ENCODE measurements around the gene HID1. TPM values are rescaled to one million over a fixed set of nuclear protein-coding genes. Genes with fewer than 3 reads are reported as not detected.

Gene HID1
- total and polyA plus RNA-seq, 2 of the 4 experiments (the other 2 are of a cell fraction): 0.18 to 1.7 TPM

DNA sequence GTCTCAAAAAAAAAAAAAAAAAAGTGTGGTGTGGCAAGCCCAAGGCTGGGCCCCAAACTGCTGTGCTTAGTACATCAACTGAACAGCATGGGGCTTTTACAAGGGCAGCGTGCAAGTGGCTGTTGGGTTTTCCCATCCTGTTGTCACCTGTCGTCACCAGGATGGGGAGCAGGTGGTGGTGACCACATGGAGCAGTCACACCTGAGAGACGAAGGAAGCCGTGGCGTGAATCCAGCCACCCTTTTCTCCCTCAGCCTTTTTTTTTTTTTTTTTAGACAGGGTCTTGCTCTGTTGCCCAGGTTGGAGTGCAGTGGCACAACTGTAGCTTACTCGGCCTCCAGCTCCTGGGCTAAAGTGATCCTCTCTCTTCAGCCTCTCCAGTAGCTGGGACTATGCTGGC, 35.8 kb upstream of the HID1 start:
- ATAC-seq (ENCODE audit: low read depth) (no peak), DNase-seq (no peak)
- no peak overlapping the region for H3K14ac ChIP-seq (replicated peaks; ENCODE audit: low read depth, low read length)
- no peak overlapping the region for H3K27ac ChIP-seq (ENCODE audit: insufficient read depth, low read length)
- no peak overlapping the region for H3K18ac ChIP-seq (ENCODE audit: low read depth, low read length)
- peaks cover 2% of the 10 kb centered on the region for H3K4me1 ChIP-seq (ENCODE audit: control insufficient read depth, insufficient read depth, low read length)
- no peak overlapping the region for H2BK5ac ChIP-seq (ENCODE audit: low read depth, low read length, poor library complexity, severe bottlenecking)
- H2AK9ac ChIP-seq (replicated peaks; ENCODE audit: low read depth, low read length, poor library complexity): no peak overlapping the region
- H3K9me3 ChIP-seq (ENCODE audit: control insufficient read depth, insufficient read depth, low read length): no peaks in the 10 kb centered on the region
- no peak overlapping the region for H2AFZ ChIP-seq (replicated peaks; ENCODE audit: low read length, poor library complexity)
- dilution Hi-C loops (cut with HindIII; ENCODE audit: low sequenced_read_pairs, unreplicated experiment): no loop called here
- H3K9ac ChIP-seq (ENCODE audit: low read depth, low read length): no peak overlapping the region
- H3K56ac ChIP-seq (ENCODE audit: extremely low read depth, insufficient read depth, low read length): no peak overlapping the region
- H2BK15ac ChIP-seq (ENCODE audit: low read depth, low read length): no peak overlapping the region
- H3K36me3 ChIP-seq (ENCODE audit: control insufficient read depth, insufficient read depth, low read length): peaks cover 19% of the 10 kb centered on the region; the same call in 1 of the 2 replicates
- no peak overlapping the region for H2AK5ac ChIP-seq (ENCODE audit: low read depth, low read length)
- H3K4me3 ChIP-seq (ENCODE audit: insufficient read depth, low read depth, low read length): no peak overlapping the region
- no CpG with 5 or more reads among the region's 6 CpGs for WGBS, 2 experiments (ENCODE audit: extremely low coverage in 2 of 2, insufficient read length in 1 of 2)
- in situ Hi-C loops (cut with MboI; ENCODE audit: low sequenced_read_pairs): no loop called here
- H3K79me1 ChIP-seq (ENCODE audit: low read depth in 1 of 2, low read length in 2 of 2): peaks cover 4 to 6% of the 10 kb centered on the region in 2 experiments
- H3K23ac ChIP-seq (ENCODE audit: low read depth, low read length): no peak overlapping the region
- H4K91ac ChIP-seq (ENCODE audit: insufficient read depth, low read depth, low read length): no peak overlapping the region
- no peaks in the 10 kb centered on the region for H4K20me1 ChIP-seq (ENCODE audit: insufficient read depth, low read length)
- no TSS peak for BruUV-seq (replicated peaks)
- no peak overlapping the region for H2BK20ac ChIP-seq (ENCODE audit: low read depth, low read length)
- CTCF ChIA-PET: no interaction called here
- POLR2A ChIA-PET (ENCODE audit: unreplicated experiment): interaction anchor here (0.5 kb wide), 2 partner anchors 14 to 157 kb away, joined by 3 read pairs; no protein-coding TSS in a partner anchor
- H3K4ac ChIP-seq (ENCODE audit: low read depth, low read length): no peak overlapping the region
- no peak overlapping the region for H2BK120ac ChIP-seq (ENCODE audit: low read depth, low read length)
- no peaks in the 10 kb centered on the region for H3K27me3 ChIP-seq (ENCODE audit: control insufficient read depth, insufficient read depth, low read length)
- intact Hi-C loops (cut with micrococcal nuclease): no loop called here
- H3K4me2 ChIP-seq (ENCODE audit: low read depth, low read length): no peak overlapping the region
- H4K5ac ChIP-seq (ENCODE audit: low read depth, low read length): no peak overlapping the region
- H4K8ac ChIP-seq (ENCODE audit: low read depth in 2 of 2, low read length in 2 of 2): no peak overlapping the region
- no peaks in the 10 kb centered on the region for H3K9me1 ChIP-seq (ENCODE audit: insufficient read depth, low read length)
- TF ChIP-seq, protein P1, sequence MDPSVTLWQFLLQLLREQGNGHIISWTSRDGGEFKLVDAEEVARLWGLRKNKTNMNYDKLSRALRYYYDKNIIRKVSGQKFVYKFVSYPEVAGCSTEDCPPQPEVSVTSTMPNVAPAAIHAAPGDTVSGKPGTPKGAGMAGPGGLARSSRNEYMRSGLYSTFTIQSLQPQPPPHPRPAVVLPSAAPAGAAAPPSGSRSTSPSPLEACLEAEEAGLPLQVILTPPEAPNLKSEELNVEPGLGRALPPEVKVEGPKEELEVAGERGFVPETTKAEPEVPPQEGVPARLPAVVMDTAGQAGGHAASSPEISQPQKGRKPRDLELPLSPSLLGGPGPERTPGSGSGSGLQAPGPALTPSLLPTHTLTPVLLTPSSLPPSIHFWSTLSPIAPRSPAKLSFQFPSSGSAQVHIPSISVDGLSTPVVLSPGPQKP (IDR thresholded peaks at IDR 0.05; ENCODE audit: borderline replicate concordance, low read depth, low read length): no peak
- no peak for TF ChIP-seq CHD1 (IDR thresholded peaks at IDR 0.05; ENCODE audit: low read depth, low read length)
- no peak for TF ChIP-seq FOS (IDR thresholded peaks at IDR 0.05; ENCODE audit: low read depth, low read length)
- TF ChIP-seq SMC3 (IDR thresholded peaks at IDR 0.05; ENCODE audit: low read depth, low read length): no peak
- no peak for TF ChIP-seq RFX5 (IDR thresholded peaks at IDR 0.05; ENCODE audit: low read depth, low read length)
- TF ChIP-seq, protein P2, sequence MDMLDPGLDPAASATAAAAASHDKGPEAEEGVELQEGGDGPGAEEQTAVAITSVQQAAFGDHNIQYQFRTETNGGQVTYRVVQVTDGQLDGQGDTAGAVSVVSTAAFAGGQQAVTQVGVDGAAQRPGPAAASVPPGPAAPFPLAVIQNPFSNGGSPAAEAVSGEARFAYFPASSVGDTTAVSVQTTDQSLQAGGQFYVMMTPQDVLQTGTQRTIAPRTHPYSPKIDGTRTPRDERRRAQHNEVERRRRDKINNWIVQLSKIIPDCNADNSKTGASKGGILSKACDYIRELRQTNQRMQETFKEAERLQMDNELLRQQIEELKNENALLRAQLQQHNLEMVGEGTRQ (IDR thresholded peaks at IDR 0.05; ENCODE audit: low read depth, low read length): no peak
- TF ChIP-seq MAFK (IDR thresholded peaks at IDR 0.05; ENCODE audit: low read depth, low read length): no peak
- no peak for TF ChIP-seq CEBPB (IDR thresholded peaks at IDR 0.05; ENCODE audit: low read depth, low read length)
- TF ChIP-seq MXI1 (IDR thresholded peaks at IDR 0.05; ENCODE audit: borderline replicate concordance, low read depth, low read length): no peak
- TF ChIP-seq BHLHE40 (IDR thresholded peaks at IDR 0.05; ENCODE audit: low read depth, low read length): no peak
